Omental fat pad (tissue), 4 donors: ENCODE results near the gene RASGRP3. TPM values are rescaled to one million over a fixed set of nuclear protein-coding genes. Genes with fewer than 3 reads are reported as not detected.

Source experiments
- ATAC-seq: fragments of 150-250 bp; one replicate; pipeline ENCODE4 v1.9.1; 2016; ENCODE audit warnings: mild to moderate bottlenecking, moderate library complexity; ENCODE audit not compliant: low FRiP score
- DNase-seq: peaks from one replicate; pipeline ENCODE4 v3.0.0-alpha.2; 2019; ENCODE audit warnings: low spot score
- CTCF ChIP-seq, 3 donors: fragments of 450-650 bp; IDR thresholded peaks; one replicate each; pipeline ENCODE4 v1.5.1; 2016 to 2017; ENCODE audit warnings: antibody characterized with exemption in 3 of 3, mild to moderate bottlenecking in 3 of 3, moderate library complexity in 2 of 3
- total RNA-seq, 4 donors: library from RNA; depleted of rRNA; stranded (reverse); fragments of >200 nt; gene quantifications; one replicate each; pipeline ENCODE4 v1.1.0, GENCODE V29; 2016

RASGRP3 gene
- total RNA-seq, 4 donors from 2014 or later: 11.8 to 42.2 (median 26.1) TPM

GRCh38 chr2:33476793-33477190, 343 bp downstream of the RASGRP3 start:
- ATAC-seq (no peak), DNase-seq (no peak)
- no peak for TF ChIP-seq CTCF (IDR thresholded peaks at IDR 0.05)

DNA sequence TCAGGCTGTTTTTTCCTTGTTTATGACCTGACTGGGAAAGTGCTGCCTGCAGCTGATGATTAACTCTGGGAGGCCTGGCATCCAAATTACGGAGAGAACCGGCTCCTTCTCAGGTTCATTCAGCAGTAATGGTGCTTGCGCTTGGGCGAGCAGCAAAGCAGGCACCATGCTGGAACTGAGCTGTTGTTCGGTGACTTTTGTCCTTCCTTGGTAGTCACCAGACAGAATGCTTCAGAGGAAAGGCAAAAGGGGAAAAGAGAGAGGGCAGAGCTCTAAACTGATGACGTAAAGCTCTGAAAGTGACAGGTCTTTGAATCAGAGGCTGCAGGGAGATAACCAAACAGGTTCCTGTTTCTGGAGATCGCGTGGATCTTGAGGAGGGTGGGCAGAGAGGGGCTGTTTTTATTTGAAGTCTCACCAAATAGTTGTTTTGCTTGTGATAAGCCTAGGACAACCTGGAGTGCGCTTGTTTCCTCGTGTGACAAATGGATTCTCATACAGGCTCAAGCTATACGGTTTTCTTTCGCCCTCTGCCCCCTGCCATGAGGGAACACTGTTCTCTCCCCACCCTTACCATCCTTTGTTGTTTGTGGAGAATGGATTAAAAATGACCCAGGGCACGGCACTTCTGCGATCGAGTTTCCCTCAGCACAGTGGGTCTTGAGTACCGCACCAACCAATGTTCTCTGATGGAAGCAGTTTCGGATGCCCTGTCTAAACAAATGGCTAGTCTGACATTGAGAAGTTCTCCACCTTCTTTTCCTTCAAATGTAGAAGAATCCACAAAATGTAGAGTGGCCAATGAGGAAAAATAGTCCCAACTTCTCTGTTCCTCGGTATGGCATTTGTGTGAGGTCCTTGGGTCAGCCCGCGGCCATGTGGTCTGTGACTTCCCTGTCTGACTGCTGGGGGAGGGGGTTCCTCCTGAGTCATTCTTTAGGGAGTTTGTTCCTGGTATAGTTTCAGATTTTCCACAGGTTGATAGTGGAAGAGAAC, 1.3 kb downstream of the RASGRP3 start:
- DNase-seq (no peak), ATAC-seq (no peak)
- TF ChIP-seq CTCF (IDR thresholded peaks at IDR 0.05): no peak

GRCh38 chr2:33478968-33479731, 2.7 kb downstream of the RASGRP3 start:
- ATAC-seq (no peak), DNase-seq (no peak)
- TF ChIP-seq CTCF (IDR thresholded peaks at IDR 0.05): no peak

GRCh38 chr2:33482518-33482917, 6.1 kb downstream of the RASGRP3 start:
- DNase-seq (no peak), ATAC-seq (no peak)
- TF ChIP-seq CTCF (IDR thresholded peaks at IDR 0.05): no peak

DNA sequence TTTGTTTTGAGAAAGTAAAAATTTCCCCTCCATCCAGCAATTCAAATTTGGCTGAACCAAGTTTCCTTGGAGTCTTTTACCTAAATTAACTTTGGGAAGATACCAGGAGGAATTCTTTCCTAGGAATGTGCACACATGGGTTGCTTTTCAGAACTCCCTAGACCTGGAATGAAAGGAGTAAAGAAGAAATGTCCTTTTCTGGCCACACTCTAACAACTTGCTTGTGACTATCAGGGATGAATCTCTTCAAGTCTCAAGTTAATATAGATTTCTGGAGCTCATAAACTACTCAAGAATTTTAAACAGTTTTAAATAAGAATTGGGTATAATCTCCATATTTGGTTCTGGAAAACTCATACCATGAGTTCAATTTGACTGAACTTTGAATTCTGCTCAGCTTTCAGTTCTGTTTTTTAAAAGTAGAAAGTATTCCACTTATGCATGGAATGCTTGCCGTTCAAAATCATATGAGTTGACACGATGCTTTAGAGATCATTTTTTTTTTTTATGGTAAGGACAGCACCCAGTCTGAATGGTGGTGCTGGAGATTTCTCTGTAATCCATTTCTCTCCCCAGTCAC, 7.7 kb downstream of the RASGRP3 start:
- no peak for TF ChIP-seq CTCF (IDR thresholded peaks at IDR 0.05)
- DNase-seq (no peak), ATAC-seq (no peak)

DNA sequence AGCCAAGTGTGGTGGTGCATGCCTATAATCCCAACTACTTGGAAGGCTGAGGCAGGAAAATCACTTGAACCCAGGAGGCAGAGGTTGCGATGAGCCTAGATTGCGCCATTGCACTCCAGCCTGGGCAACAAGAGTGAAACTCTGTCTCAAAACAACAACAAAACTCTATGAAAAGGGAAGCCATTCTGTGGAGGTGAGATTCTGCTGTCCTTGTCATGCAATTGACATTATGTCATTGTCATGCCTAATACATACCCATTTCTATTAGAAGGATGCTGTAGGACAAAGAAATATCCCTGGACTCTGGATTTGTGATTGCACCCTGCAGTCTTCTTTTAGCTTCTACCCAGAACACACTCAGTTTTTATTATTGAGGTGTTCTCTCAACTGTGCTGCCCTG, 8.6 kb downstream of the RASGRP3 start:
- TF ChIP-seq CTCF (IDR thresholded peaks at IDR 0.05): no peak
- DNase-seq: no peak
- no peak for ATAC-seq
